ENCODE data around the gene TMEM130.

The TMEM130 gene

GRCh38 chr7:98908585-98908984, 38.8 kb upstream of the TMEM130 start:
- no peak for TF ChIP-seq CTCF (IDR thresholded peaks at IDR 0.05; ENCODE audit: extremely low read depth, insufficient read depth, missing control alignments)
- no peak for DNase-seq (ENCODE audit: low spot score)
- in situ Hi-C loops (cut with MboI; ENCODE audit: low pct_unique_long_range_greater_than_20kb, low sequenced_read_pairs, unreplicated experiment) = no loop called here

- TF ChIP-seq CTCF (IDR thresholded peaks at IDR 0.05; ENCODE audit: extremely low read depth, insufficient read depth, missing control alignments) = no peak
- no peak for DNase-seq (ENCODE audit: low spot score)
- in situ Hi-C loops (cut with MboI; ENCODE audit: low pct_unique_long_range_greater_than_20kb, low sequenced_read_pairs, unreplicated experiment) = no loop called here
These were observed 37.8 kb upstream of the TMEM130 start for GRCh38 chr7:98907570-98907969.

- in situ Hi-C loops (cut with MboI; ENCODE audit: low pct_unique_long_range_greater_than_20kb, low sequenced_read_pairs, unreplicated experiment) = no loop called here
- no peak for TF ChIP-seq CTCF (IDR thresholded peaks at IDR 0.05; ENCODE audit: extremely low read depth, insufficient read depth, missing control alignments)
- no peak for DNase-seq (ENCODE audit: low spot score)
These were observed 33.4 kb upstream of the TMEM130 start for GRCh38 chr7:98903246-98903645.

GRCh38 chr7:98902523-98902922, 32.7 kb upstream of the TMEM130 start:
- in situ Hi-C loops (cut with MboI; ENCODE audit: low pct_unique_long_range_greater_than_20kb, low sequenced_read_pairs, unreplicated experiment) = no loop called here

GRCh38 chr7:98900815-98901214, 31.0 kb upstream of the TMEM130 start:
- no peak for DNase-seq (ENCODE audit: low spot score)
- no peak for TF ChIP-seq CTCF (IDR thresholded peaks at IDR 0.05; ENCODE audit: extremely low read depth, insufficient read depth, missing control alignments)
- in situ Hi-C loops (cut with MboI; ENCODE audit: low pct_unique_long_range_greater_than_20kb, low sequenced_read_pairs, unreplicated experiment) = no loop called here

More at GRCh38 chr7:98902523-98902922, 32.7 kb upstream of the TMEM130 start:
- no peak for DNase-seq (ENCODE audit: low spot score)
- no peak for TF ChIP-seq CTCF (IDR thresholded peaks at IDR 0.05; ENCODE audit: extremely low read depth, insufficient read depth, missing control alignments)

- no peak for TF ChIP-seq CTCF (IDR thresholded peaks at IDR 0.05; ENCODE audit: extremely low read depth, insufficient read depth, missing control alignments)
- in situ Hi-C loops (cut with MboI; ENCODE audit: low pct_unique_long_range_greater_than_20kb, low sequenced_read_pairs, unreplicated experiment) = no loop called here
- DNase-seq (ENCODE audit: low spot score) = no peak
These were observed 30.0 kb upstream of the TMEM130 start for GRCh38 chr7:98899816-98900215.

- TF ChIP-seq CTCF (IDR thresholded peaks at IDR 0.05; ENCODE audit: extremely low read depth, insufficient read depth, missing control alignments) = no peak
- in situ Hi-C loops (cut with MboI; ENCODE audit: low pct_unique_long_range_greater_than_20kb, low sequenced_read_pairs, unreplicated experiment) = no loop called here
These were observed 22.8 kb upstream of the TMEM130 start for GRCh38 chr7:98892609-98893008.

More at GRCh38 chr7:98892609-98893008, 22.8 kb upstream of the TMEM130 start:
- no peak for DNase-seq (ENCODE audit: low spot score)

Measured in GM13977 (cell line).